ENCODE data around the gene ACLY.
A peak's percentile ranks its signal among the peaks of the same experiment; 100 is the strongest.

The ACLY gene

DNA sequence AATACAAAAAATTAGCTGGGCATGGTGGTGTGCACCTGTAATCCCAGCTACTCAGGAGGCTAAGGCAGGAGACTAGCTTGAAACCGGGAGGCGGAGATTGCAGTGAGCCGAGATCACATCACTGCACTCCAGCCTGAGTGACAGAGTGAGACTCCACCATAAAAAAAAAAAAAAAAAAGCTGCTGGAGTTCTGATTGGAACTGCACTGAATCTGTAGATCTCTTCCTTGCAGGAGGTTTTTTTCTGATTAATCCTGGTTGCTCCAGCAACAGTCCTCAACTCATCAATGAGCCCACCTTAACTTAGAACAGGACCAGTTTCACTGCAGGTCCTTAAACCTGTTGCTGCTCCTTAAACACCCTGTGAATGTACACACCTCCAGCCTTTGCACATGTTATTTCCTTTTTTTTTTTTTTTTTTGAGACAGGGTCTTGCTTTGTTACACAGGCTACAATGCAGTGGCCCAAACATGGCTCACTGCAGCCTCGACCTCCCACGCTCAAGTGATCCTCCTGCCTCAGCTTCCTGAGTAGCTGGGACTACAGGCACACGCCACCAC lies 10.0 kb upstream of the ACLY start:
- H3K4me3 Mint-ChIP-seq, result peak overlapping the region; percentile 96
- peaks cover 24% of the 10 kb centered on the region for H3K4me1 Mint-ChIP-seq
- no peaks in the 10 kb centered on the region for H3K27me3 Mint-ChIP-seq
- peak overlapping the region; percentile 93 for H3K27ac Mint-ChIP-seq
- ATAC-seq, result no peak
- H3K36me3 Mint-ChIP-seq (ENCODE audit: low read depth), result no peaks in the 10 kb centered on the region
- DNase-seq, result no peak
- no peaks in the 10 kb centered on the region for H3K9me3 Mint-ChIP-seq

DNA sequence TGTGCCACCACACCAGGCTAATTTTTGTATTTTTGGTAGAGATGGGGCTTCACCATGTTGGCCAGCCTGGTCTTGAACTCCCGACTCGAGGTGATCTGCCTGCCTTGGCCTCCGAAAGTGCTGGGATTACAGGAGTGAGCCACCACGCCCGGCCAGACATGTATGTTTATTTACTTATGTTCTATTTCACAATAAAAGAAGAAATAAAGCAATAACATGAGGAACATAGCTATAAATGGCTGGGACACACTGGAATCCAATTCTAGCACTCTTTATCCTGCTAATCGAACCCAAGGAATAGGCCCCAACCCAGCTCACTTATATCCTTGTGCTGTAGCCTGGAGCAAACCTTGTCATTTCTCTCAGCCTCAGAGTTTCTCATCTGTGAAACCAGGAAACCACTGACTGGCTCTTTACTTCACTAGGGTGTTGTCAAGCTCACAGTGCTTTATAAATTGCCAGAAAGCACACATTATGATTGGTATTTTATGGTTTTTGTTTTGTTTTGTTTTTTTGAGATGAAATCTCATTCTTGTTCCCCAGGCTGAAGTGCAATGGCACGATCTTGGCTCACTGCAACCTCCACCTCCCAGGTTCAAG lies 7.3 kb upstream of the ACLY start:
- Mint-ChIP-seq H3K36me3 (ENCODE audit: low read depth) (no peaks in the 10 kb centered on the region), H3K4me1 (peaks cover 19% of the 10 kb centered on the region), H3K4me3 (no peak overlapping the region), H3K27ac (no peak overlapping the region), H3K27me3 (no peaks in the 10 kb centered on the region), H3K9me3 (no peaks in the 10 kb centered on the region)
- DNase-seq (no peak), ATAC-seq (no peak)

DNA sequence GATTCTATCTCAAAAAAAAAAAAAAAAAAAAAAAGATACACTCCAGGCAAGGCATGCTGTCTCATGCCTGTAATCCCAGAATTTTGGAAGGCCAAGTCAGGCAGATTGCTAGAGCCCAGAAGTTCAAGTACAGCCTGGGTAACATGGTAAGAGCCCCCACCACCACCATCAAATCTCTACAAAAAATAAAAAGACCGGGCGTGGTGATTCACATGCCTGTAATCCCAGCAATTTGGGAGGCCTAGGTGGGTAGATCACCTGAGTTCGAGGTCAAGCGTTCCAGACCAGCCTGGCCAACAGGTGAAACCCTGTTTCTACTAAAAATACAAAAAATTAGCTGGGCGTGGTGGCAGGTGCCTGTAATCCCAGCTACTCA lies 1.8 kb upstream of the ACLY start:
- Mint-ChIP-seq H3K4me3 (no peak overlapping the region), H3K9me3 (no peaks in the 10 kb centered on the region), H3K27ac (no peak overlapping the region), H3K27me3 (no peaks in the 10 kb centered on the region), H3K36me3 (ENCODE audit: low read depth) (peaks cover 12% of the 10 kb centered on the region), H3K4me1 (peaks cover 28% of the 10 kb centered on the region)
- ATAC-seq (no peak), DNase-seq (no peak)

DNA sequence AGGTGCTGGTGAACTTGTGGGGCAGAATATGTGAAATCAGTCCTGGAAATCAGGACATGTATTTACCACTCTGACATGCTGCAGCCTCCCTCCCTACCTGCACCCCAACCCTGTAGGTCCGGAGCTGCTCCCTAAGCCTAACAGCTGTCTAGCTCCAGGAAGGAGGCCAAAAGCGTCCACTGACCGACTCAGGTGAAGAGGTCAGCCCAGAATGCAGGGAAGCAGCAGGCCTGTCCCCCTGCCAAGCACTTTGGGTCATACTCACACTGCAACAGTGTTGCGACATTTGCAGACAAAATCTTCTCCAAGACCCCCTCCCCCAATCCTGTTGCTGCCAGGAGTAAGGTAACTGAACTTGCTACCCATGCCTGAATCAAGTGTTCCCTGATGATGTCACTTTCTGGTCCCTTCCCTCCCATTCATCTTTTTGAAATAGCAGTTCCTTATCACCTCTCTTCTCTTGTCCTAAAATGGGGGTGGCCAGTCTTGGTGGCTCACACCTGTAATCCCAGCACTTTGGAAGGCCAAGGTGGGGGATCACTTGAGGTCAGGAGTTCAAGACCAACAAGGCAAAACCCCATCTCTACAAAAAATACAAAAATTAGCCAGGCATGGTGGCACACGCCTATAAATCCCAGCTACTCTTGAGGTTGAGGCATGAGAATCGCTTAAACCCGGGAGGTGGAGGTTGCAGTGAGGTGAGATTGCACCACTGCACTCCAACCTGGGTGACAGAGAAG lies 1.3 kb upstream of the ACLY start:
- Mint-ChIP-seq H3K4me3 (peak overlapping the region; percentile 90), H3K27ac (peak overlapping the region; percentile 38), H3K36me3 (ENCODE audit: low read depth) (peaks cover 12% of the 10 kb centered on the region), H3K9me3 (no peaks in the 10 kb centered on the region), H3K4me1 (peaks cover 30% of the 10 kb centered on the region), H3K27me3 (no peaks in the 10 kb centered on the region)
- no peak for DNase-seq
- ATAC-seq, result no peak

DNA sequence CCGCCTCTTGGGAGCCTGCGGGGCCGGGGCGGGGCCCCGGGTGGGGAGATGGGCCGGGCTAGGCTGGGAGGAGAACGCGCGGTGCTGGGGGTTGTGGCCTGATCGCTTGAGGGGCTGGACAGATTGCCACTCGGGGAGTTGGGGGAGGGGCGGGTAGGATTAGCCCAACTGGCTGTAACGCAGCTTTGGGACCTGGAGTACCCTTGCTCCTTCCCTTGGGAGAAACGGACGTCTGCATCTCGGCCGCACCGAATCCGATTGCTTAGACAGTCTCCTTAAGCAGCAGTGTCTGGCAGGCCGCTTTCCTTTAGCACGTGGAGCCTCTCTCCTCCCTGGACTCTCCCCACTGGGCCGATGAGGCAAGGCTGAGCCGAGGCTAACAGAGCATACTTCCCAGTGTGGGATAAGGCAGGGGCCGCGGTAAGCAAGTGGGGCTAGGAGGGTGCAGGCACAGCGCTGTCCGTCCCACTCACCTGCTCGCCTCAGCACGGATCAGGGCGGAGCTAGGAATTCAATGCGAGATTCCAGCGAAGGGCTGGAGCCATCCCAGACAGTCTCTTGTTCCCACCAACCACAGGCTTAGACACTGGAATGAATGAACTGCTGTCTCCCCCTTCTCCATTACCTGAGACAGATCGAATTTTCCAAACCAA lies 540 bp upstream of the ACLY start:
- peak overlapping the region; percentile 90 for H3K4me3 Mint-ChIP-seq
- H3K27me3 Mint-ChIP-seq, result no peaks in the 10 kb centered on the region
- DNase-seq (no peak), ATAC-seq (peak; percentile 14)
- peak overlapping the region; percentile 77 for H3K27ac Mint-ChIP-seq
- peaks cover 18% of the 10 kb centered on the region for H3K36me3 Mint-ChIP-seq (ENCODE audit: low read depth)
- H3K4me1 Mint-ChIP-seq, result peaks cover 37% of the 10 kb centered on the region
- H3K9me3 Mint-ChIP-seq, result no peaks in the 10 kb centered on the region

DNA sequence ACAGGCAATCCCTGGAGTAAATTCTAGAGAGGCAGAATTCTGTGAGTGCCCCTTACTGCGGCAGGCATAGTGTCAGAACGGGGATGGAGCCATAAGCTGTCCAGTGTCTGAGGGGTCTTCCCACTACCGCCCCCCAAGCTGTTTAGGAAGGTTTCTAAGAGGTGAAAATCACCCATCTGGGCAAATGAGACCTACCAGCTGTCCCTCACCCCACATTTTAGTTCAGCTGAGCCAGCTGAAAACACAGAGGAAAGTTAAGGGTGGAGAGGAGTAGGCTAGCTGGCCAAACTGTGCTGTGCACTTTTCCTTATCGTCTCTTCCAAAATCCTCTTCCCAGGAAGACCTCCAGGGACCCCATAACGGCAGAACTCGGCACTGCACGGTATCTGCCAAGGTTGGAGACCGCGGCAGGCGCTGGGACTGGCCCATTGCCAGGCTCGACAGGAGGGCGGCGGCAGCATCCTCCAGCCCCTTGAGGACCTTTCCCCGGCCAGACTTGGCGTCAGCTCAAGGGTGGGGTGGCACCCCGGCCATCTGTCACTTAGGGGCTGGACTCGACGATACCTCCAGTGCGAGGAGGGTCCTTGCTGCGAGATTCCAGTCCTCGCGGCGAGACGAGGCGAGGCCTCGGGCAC lies 955 bp downstream of the ACLY start:
- peaks cover 23% of the 10 kb centered on the region for H3K36me3 Mint-ChIP-seq (ENCODE audit: low read depth)
- peak overlapping the region; percentile 77 for H3K27ac Mint-ChIP-seq
- peak overlapping the region; percentile 90 for H3K4me3 Mint-ChIP-seq
- H3K27me3 Mint-ChIP-seq, result no peaks in the 10 kb centered on the region
- DNase-seq, result peak; percentile 56
- H3K4me1 Mint-ChIP-seq, result peaks cover 38% of the 10 kb centered on the region
- ATAC-seq, result no peak
- no peaks in the 10 kb centered on the region for H3K9me3 Mint-ChIP-seq

DNA sequence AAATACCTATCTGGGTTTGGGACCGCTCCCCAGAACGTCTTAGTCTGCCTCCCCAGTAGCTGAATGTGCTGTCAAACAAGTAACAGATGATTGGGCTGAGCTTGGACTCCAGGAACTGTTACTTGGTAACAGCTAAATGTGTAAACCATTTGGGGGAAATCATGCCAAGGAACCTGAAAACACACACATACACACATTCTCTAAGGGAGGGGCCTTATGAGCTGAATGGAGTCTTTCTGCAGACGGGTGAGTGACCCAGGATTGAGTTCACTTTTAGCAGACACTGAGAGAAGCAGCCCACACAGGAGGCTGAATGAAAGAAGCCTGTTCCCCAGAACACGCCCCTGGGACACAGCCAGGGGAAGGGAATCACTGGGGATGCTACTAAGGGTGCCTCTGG lies 1.6 kb downstream of the ACLY start:
- Mint-ChIP-seq H3K36me3 (ENCODE audit: low read depth) (peaks cover 29% of the 10 kb centered on the region), H3K4me1 (peaks cover 38% of the 10 kb centered on the region), H3K27ac (peak overlapping the region; percentile 77), H3K9me3 (no peaks in the 10 kb centered on the region), H3K27me3 (no peaks in the 10 kb centered on the region), H3K4me3 (peak overlapping the region; percentile 90)
- no peak for DNase-seq
- ATAC-seq, result no peak

DNA sequence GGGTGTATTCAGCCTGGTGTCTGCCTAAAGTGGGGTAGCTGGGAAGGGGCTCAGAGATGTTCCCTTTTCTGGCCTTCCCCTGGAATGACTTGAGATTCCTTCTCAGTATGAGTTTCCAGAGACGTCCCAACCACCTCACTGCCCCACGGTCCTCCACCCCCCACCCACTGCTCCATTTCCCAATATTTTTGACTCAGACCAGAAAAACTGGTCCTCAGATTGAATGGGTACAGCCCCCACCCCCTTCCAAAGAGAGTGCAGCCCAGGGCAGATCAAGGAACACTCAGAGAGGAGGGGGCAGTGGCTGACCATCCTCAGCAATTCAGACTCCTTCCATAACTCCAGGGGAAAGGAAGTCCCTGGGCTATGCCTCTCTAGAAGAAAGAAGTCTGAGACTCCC lies 3.2 kb downstream of the ACLY start:
- no peaks in the 10 kb centered on the region for H3K9me3 Mint-ChIP-seq
- no peak overlapping the region for H3K27ac Mint-ChIP-seq
- DNase-seq, result no peak
- no peak for ATAC-seq
- H3K27me3 Mint-ChIP-seq, result no peaks in the 10 kb centered on the region
- H3K4me3 Mint-ChIP-seq, result peak overlapping the region; percentile 19
- peaks cover 38% of the 10 kb centered on the region for H3K4me1 Mint-ChIP-seq
- H3K36me3 Mint-ChIP-seq (ENCODE audit: low read depth), result peaks cover 37% of the 10 kb centered on the region

DNA sequence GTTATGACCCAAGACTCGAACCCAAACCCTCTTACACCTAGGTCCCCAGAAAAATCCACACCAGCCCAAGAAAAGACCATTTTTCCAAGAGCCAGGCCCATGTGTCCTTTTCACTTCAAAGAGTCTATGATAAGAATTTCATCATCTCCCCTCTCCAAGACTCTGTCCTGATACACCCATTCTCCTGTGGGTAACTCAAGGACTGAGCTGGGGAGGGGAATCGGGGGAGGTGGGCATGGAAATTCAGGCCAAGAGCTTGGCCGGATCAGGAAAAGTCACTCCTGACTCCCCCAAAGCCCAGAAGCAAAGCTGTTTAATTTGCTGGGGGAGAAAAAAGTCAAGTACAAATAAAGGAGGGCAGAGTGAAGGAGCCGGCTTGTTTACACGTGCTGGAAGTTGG lies 3.7 kb downstream of the ACLY start:
- no peak for DNase-seq
- no peak overlapping the region for H3K4me3 Mint-ChIP-seq
- H3K9me3 Mint-ChIP-seq, result no peaks in the 10 kb centered on the region
- ATAC-seq, result no peak
- H3K27me3 Mint-ChIP-seq, result no peaks in the 10 kb centered on the region
- H3K36me3 Mint-ChIP-seq (ENCODE audit: low read depth), result peaks cover 42% of the 10 kb centered on the region
- H3K27ac Mint-ChIP-seq, result peak overlapping the region; percentile 56
- H3K4me1 Mint-ChIP-seq, result peaks cover 36% of the 10 kb centered on the region

DNA sequence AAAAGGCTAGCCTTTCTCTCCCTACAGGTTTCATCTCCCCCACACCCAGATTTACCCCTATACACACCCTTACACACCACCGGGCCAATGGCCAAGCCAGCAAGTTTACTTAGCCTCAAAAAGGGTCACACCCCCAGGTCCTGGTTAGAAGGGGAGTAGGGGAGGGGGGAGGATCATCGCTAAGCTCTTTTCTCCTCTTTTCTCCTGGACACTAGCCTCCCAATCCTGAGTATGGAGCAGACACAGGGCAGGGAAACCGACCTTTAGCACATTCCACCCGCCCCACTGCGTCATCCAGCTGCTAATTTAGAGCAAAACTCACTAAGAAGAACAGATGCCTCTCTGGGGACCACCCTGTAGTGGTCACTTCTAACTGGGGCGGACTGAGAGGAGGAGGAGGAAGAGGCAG lies 4.4 kb downstream of the ACLY start:
- Mint-ChIP-seq H3K4me1 (peaks cover 30% of the 10 kb centered on the region), H3K4me3 (no peak overlapping the region)

DNA sequence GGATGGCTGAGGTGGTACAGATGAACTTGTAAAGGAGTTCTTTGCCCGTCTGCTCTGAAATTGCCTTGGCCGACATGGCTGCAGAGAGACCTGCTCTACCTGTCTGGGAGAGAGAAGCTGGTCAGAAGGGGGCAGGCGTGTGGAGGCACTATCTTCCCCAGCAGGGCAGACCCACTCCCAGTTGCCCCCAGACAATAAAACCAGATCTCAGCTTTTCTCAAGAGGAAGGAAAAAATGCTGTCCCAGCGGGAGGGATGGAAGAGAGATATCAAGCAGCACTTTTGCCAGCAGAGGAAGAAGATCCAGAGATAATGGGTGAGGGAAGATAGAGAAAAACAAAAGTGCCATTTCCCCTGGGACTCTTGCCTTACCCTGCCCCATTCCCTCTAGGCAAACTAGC lies 5.0 kb downstream of the ACLY start:
- no peak overlapping the region for H3K27ac Mint-ChIP-seq
- no peaks in the 10 kb centered on the region for H3K9me3 Mint-ChIP-seq
- H3K27me3 Mint-ChIP-seq, result no peaks in the 10 kb centered on the region
- H3K4me3 Mint-ChIP-seq, result no peak overlapping the region
- peaks cover 49% of the 10 kb centered on the region for H3K36me3 Mint-ChIP-seq (ENCODE audit: low read depth)
- DNase-seq (no peak), ATAC-seq (no peak)
- peaks cover 29% of the 10 kb centered on the region for H3K4me1 Mint-ChIP-seq

More for the DNA sequence above, 4.4 kb downstream of the ACLY start:
- DNase-seq (no peak), ATAC-seq (no peak)
- Mint-ChIP-seq H3K9me3 (no peaks in the 10 kb centered on the region), H3K27me3 (no peaks in the 10 kb centered on the region), H3K27ac (no peak overlapping the region), H3K36me3 (ENCODE audit: low read depth) (peaks cover 48% of the 10 kb centered on the region)

DNA sequence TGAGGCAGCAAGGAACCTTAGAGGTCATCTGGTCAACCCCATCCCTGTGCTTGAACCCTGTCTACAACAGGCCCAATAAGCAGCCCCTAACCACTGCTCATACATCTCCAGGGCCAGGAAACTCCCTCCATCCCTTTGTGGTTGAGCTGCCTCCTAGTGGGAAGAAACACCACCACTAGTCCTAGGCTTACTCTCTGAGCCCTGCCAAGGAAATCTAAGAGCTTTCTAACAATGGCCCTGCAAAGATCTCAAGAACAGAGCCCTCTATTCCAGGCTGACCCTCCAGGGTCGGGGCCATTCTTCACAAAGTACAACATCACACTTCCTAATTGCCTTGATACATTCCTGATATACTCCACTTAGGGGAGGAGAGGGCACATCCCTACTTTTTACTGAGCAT lies 5.8 kb downstream of the ACLY start:
- DNase-seq, result no peak
- no peak overlapping the region for H3K4me3 Mint-ChIP-seq
- no peaks in the 10 kb centered on the region for H3K27me3 Mint-ChIP-seq
- peaks cover 29% of the 10 kb centered on the region for H3K4me1 Mint-ChIP-seq
- no peak overlapping the region for H3K27ac Mint-ChIP-seq
- H3K9me3 Mint-ChIP-seq, result no peaks in the 10 kb centered on the region
- ATAC-seq, result no peak
- peaks cover 53% of the 10 kb centered on the region for H3K36me3 Mint-ChIP-seq (ENCODE audit: low read depth)

DNA sequence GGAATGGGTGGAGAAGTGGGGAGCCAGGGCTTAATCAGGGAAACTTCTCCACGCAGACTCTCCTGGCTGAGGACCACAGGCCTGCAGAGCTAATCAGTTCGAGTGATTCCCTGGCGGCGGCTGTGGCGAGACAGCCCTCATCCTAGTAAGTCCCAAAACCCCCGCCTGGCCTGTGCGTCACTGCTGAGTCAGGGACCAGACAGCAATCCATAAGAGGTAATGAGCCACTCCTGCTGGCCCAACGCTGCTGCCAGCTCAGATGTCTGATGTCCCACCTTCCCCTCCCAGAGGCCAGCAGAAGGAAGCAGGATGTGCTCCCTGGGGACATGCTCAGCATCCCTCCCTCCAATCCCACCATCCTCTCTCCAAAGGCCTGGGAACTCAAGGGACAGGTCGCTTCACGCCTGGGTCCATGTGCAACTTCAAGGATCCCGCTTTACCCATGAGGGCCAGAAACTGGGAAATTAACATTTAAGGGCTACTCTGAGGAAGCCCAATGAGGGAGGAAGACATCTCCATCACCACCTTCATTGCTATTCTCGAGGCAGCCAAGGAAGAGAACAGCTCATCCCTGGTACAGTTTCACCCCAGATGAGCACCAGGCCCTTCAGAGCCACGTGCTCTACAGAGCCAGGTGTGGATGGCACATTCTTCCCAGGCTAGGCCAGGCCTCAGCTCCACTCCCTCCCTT lies 7.9 kb downstream of the ACLY start:
- no peak overlapping the region for H3K27ac Mint-ChIP-seq
- peaks cover 13% of the 10 kb centered on the region for H3K4me1 Mint-ChIP-seq
- no peak overlapping the region for H3K4me3 Mint-ChIP-seq
- H3K9me3 Mint-ChIP-seq, result no peaks in the 10 kb centered on the region
- no peaks in the 10 kb centered on the region for H3K27me3 Mint-ChIP-seq
- no peak for DNase-seq
- H3K36me3 Mint-ChIP-seq (ENCODE audit: low read depth), result peaks cover 54% of the 10 kb centered on the region
- ATAC-seq, result no peak

DNA sequence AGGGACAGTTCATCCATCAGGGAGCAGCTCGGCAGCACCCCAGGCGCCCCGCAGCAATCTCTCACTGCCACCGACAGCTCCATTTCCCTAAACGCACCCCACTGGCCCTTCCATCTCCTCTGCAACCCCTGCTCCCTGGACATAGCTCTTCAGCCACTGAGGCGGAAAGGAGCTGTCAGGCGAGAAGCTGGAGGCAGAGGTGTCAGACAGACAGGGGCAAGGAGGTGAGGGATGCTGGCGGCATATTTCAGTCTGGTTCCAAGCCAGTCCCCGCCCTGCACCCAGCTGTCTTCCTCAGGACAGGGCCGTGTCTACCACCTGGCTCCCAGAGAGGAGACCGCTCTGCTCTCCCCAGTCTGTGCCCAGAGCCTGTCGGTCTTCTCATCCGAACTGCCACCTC lies 9.7 kb downstream of the ACLY start:
- Mint-ChIP-seq H3K4me1 (no peaks in the 10 kb centered on the region), H3K4me3 (no peak overlapping the region), H3K36me3 (ENCODE audit: low read depth) (peaks cover 57% of the 10 kb centered on the region), H3K27me3 (no peaks in the 10 kb centered on the region), H3K27ac (no peak overlapping the region), H3K9me3 (no peaks in the 10 kb centered on the region)
- ATAC-seq, result no peak
- DNase-seq, result no peak

Measured in activated naive CD8-positive, alpha-beta T cell treated with anti-CD3 and anti-CD28 coated beads, Interleukin-2, amount 50 U/mL, for 24 hours (primary cell).